ENCODE data around the gene PADI1.

PADI1 gene

GRCh38 chr1:17198476-17199258, 6.3 kb upstream of the PADI1 start:
- no peak for DNase-seq (ENCODE audit: low read depth)

- no peak for DNase-seq (ENCODE audit: low read depth)
Measured at GRCh38 chr1:17199267-17200044, 5.5 kb upstream of the PADI1 start.

- no peak for DNase-seq (ENCODE audit: low read depth)
Measured at GRCh38 chr1:17200246-17200645, 4.7 kb upstream of the PADI1 start.

GRCh38 chr1:17200756-17201155, 4.2 kb upstream of the PADI1 start:
- no peak for DNase-seq (ENCODE audit: low read depth)

- DNase-seq (ENCODE audit: low read depth) = no peak
Measured at GRCh38 chr1:17201201-17202021, 3.5 kb upstream of the PADI1 start.

- no peak for DNase-seq (ENCODE audit: low read depth)
Measured at GRCh38 chr1:17205652-17206051, 724 bp downstream of the PADI1 start.

- DNase-seq (ENCODE audit: low read depth) = no peak
Measured at GRCh38 chr1:17206196-17206595, 1.3 kb downstream of the PADI1 start.

GRCh38 chr1:17207046-17207445, 2.1 kb downstream of the PADI1 start:
- DNase-seq (ENCODE audit: low read depth) = no peak

GRCh38 chr1:17207540-17207939, 2.6 kb downstream of the PADI1 start:
- no peak for DNase-seq (ENCODE audit: low read depth)

GRCh38 chr1:17207966-17208418, 3.1 kb downstream of the PADI1 start:
- peak; percentile 52 for DNase-seq (ENCODE audit: low read depth)

GRCh38 chr1:17208546-17208945, 3.6 kb downstream of the PADI1 start:
- no peak for DNase-seq (ENCODE audit: low read depth)

- no peak for DNase-seq (ENCODE audit: low read depth)
Measured at GRCh38 chr1:17209430-17209829, 4.5 kb downstream of the PADI1 start.

- DNase-seq (ENCODE audit: low read depth) = no peak
Measured at GRCh38 chr1:17210176-17210575, 5.2 kb downstream of the PADI1 start.

- DNase-seq (ENCODE audit: low read depth) = no peak
Measured at GRCh38 chr1:17211377-17211776, 6.4 kb downstream of the PADI1 start.

GRCh38 chr1:17212009-17212408, 7.1 kb downstream of the PADI1 start:
- DNase-seq (ENCODE audit: low read depth) = no peak

- peak; percentile 43 for DNase-seq (ENCODE audit: low read depth)
Measured at GRCh38 chr1:17212487-17213121, 7.7 kb downstream of the PADI1 start.

GRCh38 chr1:17213148-17213781, 8.3 kb downstream of the PADI1 start:
- no peak for DNase-seq (ENCODE audit: low read depth)

- no peak for DNase-seq (ENCODE audit: low read depth)
Measured at GRCh38 chr1:17213782-17214148, 8.8 kb downstream of the PADI1 start.

- DNase-seq (ENCODE audit: low read depth) = no peak
Measured at GRCh38 chr1:17214876-17215544, 10.1 kb downstream of the PADI1 start.

GRCh38 chr1:17215545-17215890, 10.6 kb downstream of the PADI1 start:
- DNase-seq (ENCODE audit: low read depth) = no peak

GRCh38 chr1:17216078-17216477, 11.2 kb downstream of the PADI1 start:
- no peak for DNase-seq (ENCODE audit: low read depth)

Measured in activated T-cell treated with anti-CD3 and anti-CD28 coated beads for 24 hours (primary cell).